Stimulated activated CD4-positive, alpha-beta T cell treated with anti-CD3 and anti-CD28 coated beads, TNF-alpha, amount 100 ng/mL, for 4 hours (primary cell): Measurements from ENCODE around the gene TAF3.
A peak's percentile ranks its signal among the peaks of the same experiment; 100 is the strongest.
"Not testable (repeated sequence)": the region's sequence is repeated elsewhere in the genome, so short reads cannot be mapped to it uniquely, and the experiment has no call there.

ENCODE experiments used
- DNase-seq, 3 experiments: peaks; one replicate each; pipeline ENCODE4 v3.0.0-alpha.2; 2020; ENCODE audit warnings: low read depth in 3 of 3

The TAF3 gene, protein sequence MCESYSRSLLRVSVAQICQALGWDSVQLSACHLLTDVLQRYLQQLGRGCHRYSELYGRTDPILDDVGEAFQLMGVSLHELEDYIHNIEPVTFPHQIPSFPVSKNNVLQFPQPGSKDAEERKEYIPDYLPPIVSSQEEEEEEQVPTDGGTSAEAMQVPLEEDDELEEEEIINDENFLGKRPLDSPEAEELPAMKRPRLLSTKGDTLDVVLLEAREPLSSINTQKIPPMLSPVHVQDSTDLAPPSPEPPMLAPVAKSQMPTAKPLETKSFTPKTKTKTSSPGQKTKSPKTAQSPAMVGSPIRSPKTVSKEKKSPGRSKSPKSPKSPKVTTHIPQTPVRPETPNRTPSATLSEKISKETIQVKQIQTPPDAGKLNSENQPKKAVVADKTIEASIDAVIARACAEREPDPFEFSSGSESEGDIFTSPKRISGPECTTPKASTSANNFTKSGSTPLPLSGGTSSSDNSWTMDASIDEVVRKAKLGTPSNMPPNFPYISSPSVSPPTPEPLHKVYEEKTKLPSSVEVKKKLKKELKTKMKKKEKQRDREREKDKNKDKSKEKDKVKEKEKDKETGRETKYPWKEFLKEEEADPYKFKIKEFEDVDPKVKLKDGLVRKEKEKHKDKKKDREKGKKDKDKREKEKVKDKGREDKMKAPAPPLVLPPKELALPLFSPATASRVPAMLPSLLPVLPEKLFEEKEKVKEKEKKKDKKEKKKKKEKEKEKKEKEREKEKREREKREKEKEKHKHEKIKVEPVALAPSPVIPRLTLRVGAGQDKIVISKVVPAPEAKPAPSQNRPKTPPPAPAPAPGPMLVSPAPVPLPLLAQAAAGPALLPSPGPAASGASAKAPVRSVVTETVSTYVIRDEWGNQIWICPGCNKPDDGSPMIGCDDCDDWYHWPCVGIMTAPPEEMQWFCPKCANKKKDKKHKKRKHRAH

GRCh38 chr10:7818295-7819120, at the start of gene TAF3:
TAF3 (plus strand) TSS chr10:7818505; CDS start chr10:7818710, 205 bp downstream.
- peak; percentile 87 for DNase-seq

- no peak for DNase-seq
Observed at GRCh38 chr10:7773845-7774801, 44.2 kb upstream of the TAF3 start.

DNA sequence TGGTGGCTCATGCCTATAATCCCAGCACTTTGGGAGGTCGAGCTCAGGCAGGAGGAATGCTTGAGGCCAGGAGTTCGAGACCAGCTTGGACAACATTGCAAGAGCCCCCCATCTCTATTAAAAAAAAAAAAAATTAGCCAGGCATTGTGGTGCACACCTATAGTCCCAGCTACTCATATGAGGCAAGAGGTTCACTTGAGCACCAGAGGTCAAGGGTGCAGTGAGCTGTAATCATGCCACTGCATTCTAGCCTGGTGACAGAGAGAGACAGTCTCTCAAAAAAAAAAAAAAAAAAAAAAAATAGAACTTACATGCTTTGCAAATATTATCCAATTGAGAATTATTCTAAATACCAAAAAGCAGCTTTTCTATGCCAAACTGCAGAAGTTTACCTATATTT, 41.5 kb upstream of the TAF3 start:
- DNase-seq = no peak

DNA sequence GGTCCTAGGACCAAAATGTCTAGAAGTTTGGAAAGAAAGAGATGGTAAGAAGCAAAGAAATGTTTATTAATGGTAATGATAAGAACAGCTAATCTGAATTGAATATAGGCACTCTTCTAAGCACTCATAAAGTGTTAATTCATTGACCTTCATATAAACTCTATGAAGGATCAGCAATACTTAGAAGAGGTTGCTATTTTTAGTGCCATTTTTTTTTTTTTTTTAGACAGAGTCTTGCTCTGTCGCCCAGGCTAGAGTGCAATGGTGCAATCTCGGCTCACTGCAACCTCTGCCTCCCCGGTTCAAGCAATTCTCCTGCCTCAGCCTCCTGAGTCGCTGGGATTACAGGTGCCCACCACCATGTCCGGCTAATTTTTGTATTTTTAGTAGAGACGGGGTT, 36.1 kb upstream of the TAF3 start:
- not testable (repeated sequence) for DNase-seq

- no peak for DNase-seq
Observed at GRCh38 chr10:7786430-7786829, 31.9 kb upstream of the TAF3 start.

DNA sequence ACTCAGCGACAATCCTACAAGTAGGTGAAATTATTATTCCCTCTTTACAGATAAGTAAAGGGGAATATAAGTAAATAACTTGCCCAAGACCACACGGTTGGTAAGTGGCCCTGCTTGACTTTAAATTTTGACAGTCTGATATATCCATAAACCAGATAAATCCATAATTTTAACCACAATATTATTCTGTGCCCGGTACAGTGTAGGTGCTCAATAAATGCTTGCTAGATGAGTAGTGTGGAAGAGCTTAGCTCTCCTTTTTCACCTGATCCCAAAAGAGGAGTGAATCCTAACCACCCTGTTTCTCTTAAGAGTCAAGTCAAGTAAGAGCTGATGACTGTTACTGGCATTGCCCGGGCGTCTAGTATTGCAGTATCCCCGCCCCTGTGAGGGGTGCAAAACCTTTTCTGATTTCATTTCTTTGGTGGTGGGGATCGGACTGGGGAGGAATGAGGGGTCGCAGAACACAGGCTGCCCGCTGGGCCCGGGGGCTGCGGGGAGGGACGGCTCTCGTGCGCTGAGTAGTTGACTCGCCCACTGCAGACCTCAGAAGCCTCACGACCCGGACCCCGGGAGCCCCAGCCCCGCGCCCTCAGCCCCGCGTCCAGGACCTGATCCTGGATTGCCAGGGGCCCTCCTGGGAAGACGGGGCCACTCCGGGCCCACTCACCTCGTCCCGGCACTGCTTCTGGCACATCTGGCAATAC, 31.0 kb upstream of the TAF3 start:
- DNase-seq = no peak

DNA sequence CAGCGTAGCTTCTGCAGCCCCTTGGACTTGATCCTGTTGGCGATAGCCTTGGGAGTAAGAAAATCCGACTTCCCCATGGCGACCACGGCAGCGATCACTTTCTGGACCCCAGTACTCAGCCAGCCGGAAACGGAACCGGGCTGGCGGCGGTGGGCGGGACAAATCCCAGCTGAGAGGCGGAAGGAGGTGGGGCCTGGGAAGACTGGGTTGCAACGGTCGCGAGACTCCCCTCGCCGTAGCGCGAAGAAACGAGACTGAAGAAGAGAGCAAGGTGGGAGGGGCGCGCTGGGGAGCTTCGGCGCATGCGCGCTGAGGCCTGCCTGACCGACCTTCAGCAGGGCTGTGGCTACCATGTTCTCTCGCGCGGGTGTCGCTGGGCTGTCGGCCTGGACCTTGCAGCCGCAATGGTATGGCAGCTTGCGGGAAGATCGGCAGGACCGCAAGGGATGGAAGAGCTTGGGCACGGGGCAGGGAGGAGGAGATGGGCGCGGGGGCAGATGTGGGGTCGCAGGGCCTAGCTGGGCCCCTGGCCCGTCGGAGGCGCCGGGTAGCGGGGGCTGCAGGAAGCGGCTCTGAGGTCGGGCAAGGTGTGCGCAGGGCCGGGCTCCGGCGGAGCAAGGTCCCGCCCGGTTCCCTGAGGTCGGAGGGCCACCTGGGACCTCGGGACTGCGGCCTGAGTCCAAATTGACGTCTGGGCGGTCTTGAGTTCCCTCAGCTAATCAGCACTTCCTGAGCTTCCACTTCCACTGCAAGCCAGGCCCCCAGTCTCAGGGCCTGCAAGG, 30.3 kb upstream of the TAF3 start, which contains the start of the genes ATP5F1C and KIN:
TSS of gene ATP5F1C (plus strand) at position 321 of the 782 bp plus-strand sequence. CDS start at position 352, 31 bp downstream.
TSS of gene KIN (minus strand) at position 137 of the 782 bp plus-strand sequence. CDS start at position 77, 60 bp downstream.
- peak; percentile 95 to 96 (median 95) for DNase-seq

- DNase-seq = no peak
Observed at GRCh38 chr10:7788639-7789286, 29.5 kb upstream of the TAF3 start.

DNA sequence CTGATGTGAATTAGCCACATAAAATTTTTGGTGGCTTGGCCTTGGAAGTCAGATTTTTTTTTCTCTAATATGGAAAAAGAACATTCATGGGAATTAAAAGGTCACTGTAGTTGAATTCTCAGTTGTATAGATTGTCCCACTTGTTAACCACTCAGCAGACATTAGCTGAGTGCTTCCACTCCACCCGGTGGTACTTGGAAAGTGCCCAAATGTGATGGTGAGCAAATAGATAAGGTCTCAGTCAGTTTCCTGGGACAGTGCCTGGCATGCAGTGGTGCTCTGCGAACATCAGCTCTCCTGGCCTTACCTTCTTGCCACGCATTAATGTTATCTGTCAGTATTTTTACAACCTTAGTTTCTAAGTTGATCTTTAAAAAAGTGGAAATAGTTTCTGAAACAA, 28.9 kb upstream of the TAF3 start:
- no peak for DNase-seq

GRCh38 chr10:7792541-7792940, 25.8 kb upstream of the TAF3 start:
- no peak for DNase-seq

DNA sequence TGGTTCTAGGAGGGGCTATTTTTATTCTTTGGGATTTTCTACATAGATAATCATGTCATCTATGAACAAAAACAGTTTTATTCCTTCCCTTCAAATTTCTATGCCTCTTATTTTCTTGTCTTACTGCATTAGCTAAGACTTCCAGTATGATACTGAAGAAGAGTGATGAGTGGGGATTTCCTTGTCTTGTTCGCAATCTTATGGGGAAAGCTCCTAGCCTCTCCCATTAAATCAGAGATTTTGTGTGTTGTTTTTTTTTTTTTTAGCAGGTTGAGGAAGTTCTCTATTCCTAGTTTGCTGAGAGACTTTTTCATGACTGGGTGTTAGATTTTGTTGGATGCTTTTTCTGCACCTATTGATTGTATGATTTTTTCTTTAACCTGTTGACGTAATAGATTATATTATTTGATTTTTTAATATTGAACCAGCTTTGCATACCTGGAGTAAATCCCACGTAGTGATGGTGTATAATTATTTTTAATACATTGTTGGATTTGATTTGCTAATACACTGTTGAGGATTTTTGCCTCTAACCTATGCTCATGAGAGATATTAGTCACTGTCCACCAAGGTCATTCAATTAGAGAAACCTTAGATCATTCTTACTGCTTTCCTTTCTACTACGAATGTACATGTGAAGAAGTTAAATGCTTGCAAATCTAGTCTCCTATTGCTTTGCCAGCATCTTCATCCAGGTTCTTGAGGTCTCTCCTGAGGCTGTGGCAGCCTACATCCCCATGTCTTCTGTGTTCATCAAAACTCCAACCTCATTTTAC, 23.9 kb upstream of the TAF3 start:
- no peak for DNase-seq

DNA sequence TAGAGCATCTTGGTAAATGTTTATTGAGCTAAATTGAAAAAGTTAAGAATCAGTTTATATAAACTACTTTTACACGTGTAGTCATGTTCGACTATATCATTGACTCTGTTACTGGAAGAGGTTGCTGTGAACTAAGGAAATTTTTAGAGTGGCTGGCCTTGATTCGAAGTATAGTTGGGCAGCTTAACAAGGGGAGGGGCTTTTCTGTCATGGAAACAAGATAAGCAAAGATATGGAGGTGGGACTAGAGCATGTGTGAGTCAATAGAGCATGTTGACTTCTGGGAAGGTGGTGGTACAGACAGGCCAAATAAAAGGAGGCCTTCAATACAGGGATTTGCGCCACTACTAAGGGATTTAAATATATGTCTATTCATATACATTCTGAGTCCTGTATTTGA, 22.7 kb upstream of the TAF3 start:
- DNase-seq = no peak

- no peak for DNase-seq
Observed at GRCh38 chr10:7797582-7797981, 20.7 kb upstream of the TAF3 start.

DNA sequence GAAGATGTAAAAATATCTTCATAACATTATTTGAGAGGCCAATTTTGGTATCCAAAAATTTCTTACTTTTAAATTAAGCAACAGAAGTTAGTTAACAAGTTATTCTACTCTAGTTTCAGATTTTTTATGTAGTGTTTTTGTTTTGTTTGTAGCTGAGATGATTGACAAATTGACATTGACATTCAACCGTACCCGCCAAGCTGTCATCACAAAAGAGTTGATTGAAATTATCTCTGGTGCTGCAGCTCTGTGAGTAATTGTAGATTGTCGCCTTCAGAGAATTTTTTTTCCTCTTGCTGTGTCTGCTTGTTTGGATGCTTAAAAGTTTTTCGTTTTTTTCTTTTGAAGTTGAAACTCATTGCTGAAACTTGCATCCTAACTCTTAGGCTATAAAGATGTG, 15.7 kb upstream of the TAF3 start:
- no peak for DNase-seq

DNA sequence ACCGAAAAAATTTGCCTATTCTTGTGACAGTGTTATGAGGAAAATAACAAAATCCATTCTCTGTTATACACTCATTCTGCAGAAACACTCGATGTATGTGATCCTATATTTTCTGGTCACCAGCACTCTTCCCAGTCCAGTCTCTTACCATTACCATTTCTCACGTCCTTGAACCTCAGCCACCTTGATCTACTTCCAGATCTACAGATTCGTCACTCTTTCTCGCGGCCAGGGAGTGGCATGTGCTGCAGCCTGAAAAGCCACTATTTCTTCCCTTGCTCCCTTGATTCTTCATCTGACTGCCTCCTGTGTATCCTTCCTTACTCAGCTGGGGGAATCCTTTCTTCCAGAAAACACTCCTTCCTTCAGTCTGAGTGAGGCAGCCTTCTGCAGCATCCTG, 14.1 kb upstream of the TAF3 start:
- DNase-seq = no peak

DNA sequence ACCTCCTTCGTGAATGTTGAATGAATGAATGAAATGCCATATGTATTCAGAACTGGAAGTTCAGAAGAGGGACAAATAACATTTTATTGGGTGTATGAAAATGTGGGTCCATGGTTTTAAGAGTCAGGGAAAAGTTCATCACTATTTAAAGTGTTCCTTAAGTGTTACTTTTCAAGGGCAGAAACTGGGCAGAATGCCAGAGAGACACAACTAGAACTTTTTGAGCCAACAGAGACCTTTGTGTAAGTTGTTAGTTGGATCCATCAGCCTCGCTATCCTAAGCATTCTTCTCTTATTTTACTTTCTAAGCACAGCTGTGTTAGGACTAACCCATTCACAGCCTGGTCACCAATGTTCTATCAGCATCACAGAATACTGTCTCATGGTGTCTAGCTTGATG, 13.6 kb upstream of the TAF3 start:
- no peak for DNase-seq

GRCh38 chr10:7808686-7809267, 9.5 kb upstream of the TAF3 start:
- no peak for DNase-seq
